Measurements from ENCODE around the gene RPS6KB1.
"Not testable (repeated sequence)": the region's sequence is repeated elsewhere in the genome, so short reads cannot be mapped to it uniquely, and the experiment has no call there.

Gene RPS6KB1

GRCh38 chr17:59893676-59894100 is 767 bp downstream of the RPS6KB1 start:
- Histone ChIP-seq H3K9me3 (ENCODE audit: control insufficient read depth, low read length) (no peaks in the 10 kb centered on the region), H3K27me3 (replicated peaks; ENCODE audit: control insufficient read depth, insufficient read depth, low read length, poor library complexity, severe bottlenecking) (no peaks in the 10 kb centered on the region), H3K36me3 (ENCODE audit: control insufficient read depth, insufficient read depth, low read length) (no peaks in the 10 kb centered on the region), H3K4me1 (ENCODE audit: control insufficient read depth, insufficient read depth, low read length, poor library complexity, severe bottlenecking) (peaks cover 21% of the 10 kb centered on the region), H3K4me3 (ENCODE audit: insufficient read depth, low read depth, low read length, poor library complexity, severe bottlenecking) (peak overlapping the region; percentile 94), H3K27ac (ENCODE audit: insufficient read depth, low read length, poor library complexity, severe bottlenecking) (peak overlapping the region; percentile 95)
- no peak for DNase-seq

GRCh38 chr17:59897090-59897489 is 4.2 kb downstream of the RPS6KB1 start:
- no peaks in the 10 kb centered on the region for H3K27me3 ChIP-seq (replicated peaks; ENCODE audit: control insufficient read depth, insufficient read depth, low read length, poor library complexity, severe bottlenecking)
- no peak for DNase-seq

GRCh38 chr17:59899099-59899498 is 6.2 kb downstream of the RPS6KB1 start:
- DNase-seq, result no peak
- no peaks in the 10 kb centered on the region for H3K27me3 ChIP-seq (replicated peaks; ENCODE audit: control insufficient read depth, insufficient read depth, low read length, poor library complexity, severe bottlenecking)
- H3K9me3 ChIP-seq (ENCODE audit: control insufficient read depth, low read length), result no peaks in the 10 kb centered on the region
- H3K4me1 ChIP-seq (ENCODE audit: control insufficient read depth, insufficient read depth, low read length, poor library complexity, severe bottlenecking), result peaks cover 7% of the 10 kb centered on the region
- H3K36me3 ChIP-seq (ENCODE audit: control insufficient read depth, insufficient read depth, low read length), result no peaks in the 10 kb centered on the region
- H3K4me3 ChIP-seq (ENCODE audit: insufficient read depth, low read depth, low read length, poor library complexity, severe bottlenecking), result no peak overlapping the region
- no peak overlapping the region for H3K27ac ChIP-seq (ENCODE audit: insufficient read depth, low read length, poor library complexity, severe bottlenecking)

More at GRCh38 chr17:59897090-59897489, 4.2 kb downstream of the RPS6KB1 start:
- H3K4me3 ChIP-seq (ENCODE audit: insufficient read depth, low read depth, low read length, poor library complexity, severe bottlenecking), result no peak overlapping the region
- H3K9me3 ChIP-seq (ENCODE audit: control insufficient read depth, low read length), result no peaks in the 10 kb centered on the region
- H3K27ac ChIP-seq (ENCODE audit: insufficient read depth, low read length, poor library complexity, severe bottlenecking), result no peak overlapping the region
- H3K36me3 ChIP-seq (ENCODE audit: control insufficient read depth, insufficient read depth, low read length), result no peaks in the 10 kb centered on the region
- H3K4me1 ChIP-seq (ENCODE audit: control insufficient read depth, insufficient read depth, low read length, poor library complexity, severe bottlenecking), result peaks cover 13% of the 10 kb centered on the region

GRCh38 chr17:59901604-59902003 is 8.7 kb downstream of the RPS6KB1 start:
- Histone ChIP-seq H3K4me3 (ENCODE audit: insufficient read depth, low read depth, low read length, poor library complexity, severe bottlenecking) (no peak overlapping the region), H3K36me3 (ENCODE audit: control insufficient read depth, insufficient read depth, low read length) (no peaks in the 10 kb centered on the region), H3K9me3 (ENCODE audit: control insufficient read depth, low read length) (no peaks in the 10 kb centered on the region), H3K27me3 (replicated peaks; ENCODE audit: control insufficient read depth, insufficient read depth, low read length, poor library complexity, severe bottlenecking) (no peaks in the 10 kb centered on the region), H3K27ac (ENCODE audit: insufficient read depth, low read length, poor library complexity, severe bottlenecking) (no peak overlapping the region), H3K4me1 (ENCODE audit: control insufficient read depth, insufficient read depth, low read length, poor library complexity, severe bottlenecking) (no peaks in the 10 kb centered on the region)
- DNase-seq, result no peak

- no peaks in the 10 kb centered on the region for H3K27me3 ChIP-seq (replicated peaks; ENCODE audit: control insufficient read depth, insufficient read depth, low read length, poor library complexity, severe bottlenecking)
- DNase-seq, result no peak
- no peak overlapping the region for H3K4me3 ChIP-seq (ENCODE audit: insufficient read depth, low read depth, low read length, poor library complexity, severe bottlenecking)
- H3K27ac ChIP-seq (ENCODE audit: insufficient read depth, low read length, poor library complexity, severe bottlenecking), result no peak overlapping the region
- peaks cover 5% of the 10 kb centered on the region for H3K36me3 ChIP-seq (ENCODE audit: control insufficient read depth, insufficient read depth, low read length)
- no peaks in the 10 kb centered on the region for H3K4me1 ChIP-seq (ENCODE audit: control insufficient read depth, insufficient read depth, low read length, poor library complexity, severe bottlenecking)
- no peaks in the 10 kb centered on the region for H3K9me3 ChIP-seq (ENCODE audit: control insufficient read depth, low read length)
Observed at GRCh38 chr17:59903455-59903854, 10.5 kb downstream of the RPS6KB1 start.

GRCh38 chr17:59907467-59907866 is 14.5 kb downstream of the RPS6KB1 start:
- Histone ChIP-seq H3K4me1 (ENCODE audit: control insufficient read depth, insufficient read depth, low read length, poor library complexity, severe bottlenecking) (no peaks in the 10 kb centered on the region), H3K27me3 (replicated peaks; ENCODE audit: control insufficient read depth, insufficient read depth, low read length, poor library complexity, severe bottlenecking) (no peaks in the 10 kb centered on the region), H3K36me3 (ENCODE audit: control insufficient read depth, insufficient read depth, low read length) (peaks cover 13% of the 10 kb centered on the region), H3K9me3 (ENCODE audit: control insufficient read depth, low read length) (no peaks in the 10 kb centered on the region), H3K27ac (ENCODE audit: insufficient read depth, low read length, poor library complexity, severe bottlenecking) (no peak overlapping the region), H3K4me3 (ENCODE audit: insufficient read depth, low read depth, low read length, poor library complexity, severe bottlenecking) (no peak overlapping the region)
- no peak for DNase-seq

GRCh38 chr17:59914274-59914854 is 21.4 kb downstream of the RPS6KB1 start:
- no peak for DNase-seq
- Histone ChIP-seq H3K27me3 (replicated peaks; ENCODE audit: control insufficient read depth, insufficient read depth, low read length, poor library complexity, severe bottlenecking) (no peaks in the 10 kb centered on the region), H3K4me3 (ENCODE audit: insufficient read depth, low read depth, low read length, poor library complexity, severe bottlenecking) (no peak overlapping the region), H3K36me3 (ENCODE audit: control insufficient read depth, insufficient read depth, low read length) (peaks cover 57% of the 10 kb centered on the region), H3K9me3 (ENCODE audit: control insufficient read depth, low read length) (no peaks in the 10 kb centered on the region), H3K27ac (ENCODE audit: insufficient read depth, low read length, poor library complexity, severe bottlenecking) (no peak overlapping the region), H3K4me1 (ENCODE audit: control insufficient read depth, insufficient read depth, low read length, poor library complexity, severe bottlenecking) (no peaks in the 10 kb centered on the region)

- peaks cover 71% of the 10 kb centered on the region for H3K36me3 ChIP-seq (ENCODE audit: control insufficient read depth, insufficient read depth, low read length)
- DNase-seq, result no peak
- H3K9me3 ChIP-seq (ENCODE audit: control insufficient read depth, low read length), result no peaks in the 10 kb centered on the region
- H3K27me3 ChIP-seq (replicated peaks; ENCODE audit: control insufficient read depth, insufficient read depth, low read length, poor library complexity, severe bottlenecking), result no peaks in the 10 kb centered on the region
- no peaks in the 10 kb centered on the region for H3K4me1 ChIP-seq (ENCODE audit: control insufficient read depth, insufficient read depth, low read length, poor library complexity, severe bottlenecking)
- H3K4me3 ChIP-seq (ENCODE audit: insufficient read depth, low read depth, low read length, poor library complexity, severe bottlenecking), result no peak overlapping the region
- no peak overlapping the region for H3K27ac ChIP-seq (ENCODE audit: insufficient read depth, low read length, poor library complexity, severe bottlenecking)
Observed at GRCh38 chr17:59916446-59916845, 23.5 kb downstream of the RPS6KB1 start.

GRCh38 chr17:59920637-59921036 is 27.7 kb downstream of the RPS6KB1 start:
- peaks cover 58% of the 10 kb centered on the region for H3K36me3 ChIP-seq (ENCODE audit: control insufficient read depth, insufficient read depth, low read length)

GRCh38 chr17:59930121-59930520 is 37.2 kb downstream of the RPS6KB1 start:
- H3K4me1 ChIP-seq (ENCODE audit: control insufficient read depth, insufficient read depth, low read length, poor library complexity, severe bottlenecking); H3K27ac ChIP-seq (ENCODE audit: insufficient read depth, low read length, poor library complexity, severe bottlenecking); H3K27me3 ChIP-seq (replicated peaks; ENCODE audit: control insufficient read depth, insufficient read depth, low read length, poor library complexity, severe bottlenecking); DNase-seq; H3K9me3 ChIP-seq (ENCODE audit: control insufficient read depth, low read length); H3K4me3 ChIP-seq (ENCODE audit: insufficient read depth, low read depth, low read length, poor library complexity, severe bottlenecking): not testable (repeated sequence)
- peaks cover 38% of the 10 kb centered on the region for H3K36me3 ChIP-seq (ENCODE audit: control insufficient read depth, insufficient read depth, low read length)

More at GRCh38 chr17:59920637-59921036, 27.7 kb downstream of the RPS6KB1 start:
- not testable (repeated sequence) for H3K9me3 ChIP-seq (ENCODE audit: control insufficient read depth, low read length); H3K27me3 ChIP-seq (replicated peaks; ENCODE audit: control insufficient read depth, insufficient read depth, low read length, poor library complexity, severe bottlenecking); H3K27ac ChIP-seq (ENCODE audit: insufficient read depth, low read length, poor library complexity, severe bottlenecking); H3K4me1 ChIP-seq (ENCODE audit: control insufficient read depth, insufficient read depth, low read length, poor library complexity, severe bottlenecking); DNase-seq; H3K4me3 ChIP-seq (ENCODE audit: insufficient read depth, low read depth, low read length, poor library complexity, severe bottlenecking)

Measured in effector memory CD4-positive, alpha-beta T cell (primary cell).